ENCODE results near the gene INPP4B. TPM values are rescaled to one million over a fixed set of nuclear protein-coding genes. Genes with fewer than 3 reads are reported as not detected.

The INPP4B gene
- total and polyA plus RNA-seq, 2 experiments from 2014 or later = 4.6 to 5.5 TPM

DNA sequence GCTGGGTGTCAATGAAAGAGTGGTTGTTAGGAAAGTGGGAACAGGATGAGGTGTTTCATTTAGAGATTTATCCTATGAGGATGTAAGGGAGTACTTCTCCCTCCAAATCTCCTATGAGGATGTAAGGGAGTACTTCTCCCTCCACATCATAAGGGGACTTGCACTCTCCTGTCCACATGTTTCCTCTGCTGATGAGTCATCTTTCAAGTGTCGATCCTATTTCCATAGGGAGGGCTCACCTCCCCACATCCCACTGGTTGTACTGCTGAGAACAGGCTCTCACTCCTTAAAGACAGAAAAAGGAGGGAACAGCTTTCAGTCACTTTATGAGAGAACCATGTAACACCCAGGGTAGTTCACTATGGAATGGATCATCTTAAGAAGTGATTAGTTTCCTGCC is 65.0 kb downstream of the INPP4B start:
- no peak for TF ChIP-seq CTCF (IDR thresholded peaks at IDR 0.05; ENCODE audit: low read depth, low read length)
- DNase-seq (ENCODE audit: low read depth in 1 of 2, low spot score in 1 of 2) = no peak
- Histone ChIP-seq H3K4me1 (ENCODE audit: low read depth) (no peaks in the 10 kb centered on the region), H3K36me3 (no peaks in the 10 kb centered on the region), H3K27ac (no peak overlapping the region), H3K4me3 (no peak overlapping the region), H3K27me3 (no peaks in the 10 kb centered on the region), H3K9me3 (ENCODE audit: low read depth) (no peaks in the 10 kb centered on the region)

DNA sequence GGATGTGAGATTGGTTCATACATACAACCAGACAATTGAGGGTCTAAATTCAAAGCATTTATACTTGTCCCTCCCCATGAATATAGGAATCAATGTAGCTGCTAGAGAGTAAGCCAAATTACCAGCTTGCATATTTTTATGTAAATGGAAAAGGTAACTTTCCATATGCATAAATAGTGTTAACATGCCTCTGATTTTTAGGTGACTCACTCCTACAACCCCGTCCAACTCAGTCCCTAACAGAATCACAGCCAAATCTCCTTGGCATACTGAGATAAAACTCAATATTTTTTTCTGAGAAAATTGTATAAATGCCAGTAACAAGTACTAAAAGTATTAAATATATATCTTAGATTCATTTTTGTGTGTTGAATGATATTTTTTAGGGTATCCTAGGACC is 67.2 kb downstream of the INPP4B start:
- no peak for DNase-seq (ENCODE audit: low read depth in 1 of 2, low spot score in 1 of 2)
- Histone ChIP-seq H3K27ac (no peak overlapping the region), H3K9me3 (ENCODE audit: low read depth) (no peaks in the 10 kb centered on the region), H3K4me3 (no peak overlapping the region), H3K4me1 (ENCODE audit: low read depth) (no peaks in the 10 kb centered on the region), H3K27me3 (no peaks in the 10 kb centered on the region), H3K36me3 (no peaks in the 10 kb centered on the region)
- TF ChIP-seq CTCF (IDR thresholded peaks at IDR 0.05; ENCODE audit: low read depth, low read length) = no peak

DNA sequence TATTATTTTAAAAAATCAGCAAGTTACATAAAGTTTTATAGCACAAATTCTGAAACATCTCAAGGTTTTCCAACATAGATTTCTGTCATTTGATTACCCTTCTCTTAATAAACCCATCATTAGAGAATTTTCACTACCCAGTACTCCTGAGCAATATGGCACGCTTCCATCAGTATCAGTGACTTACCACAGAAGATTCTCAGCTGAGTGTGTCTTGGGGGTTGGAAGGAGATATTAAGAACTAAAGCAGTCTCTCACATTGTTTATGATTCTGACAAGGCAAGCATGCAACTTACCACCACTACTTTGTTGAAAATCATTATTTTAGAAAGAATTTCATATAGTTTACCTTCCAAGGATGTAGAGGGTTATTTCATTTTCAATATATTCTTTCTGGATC is 67.7 kb downstream of the INPP4B start:
- H3K36me3 ChIP-seq = no peaks in the 10 kb centered on the region
- no peak overlapping the region for H3K27ac ChIP-seq
- no peaks in the 10 kb centered on the region for H3K27me3 ChIP-seq
- no peaks in the 10 kb centered on the region for H3K9me3 ChIP-seq (ENCODE audit: low read depth)
- H3K4me1 ChIP-seq (ENCODE audit: low read depth) = no peaks in the 10 kb centered on the region
- DNase-seq (ENCODE audit: low read depth in 1 of 2, low spot score in 1 of 2) = peak in 1 of 2 donors; percentile 25
- no peak for TF ChIP-seq CTCF (IDR thresholded peaks at IDR 0.05; ENCODE audit: low read depth, low read length)
- no peak overlapping the region for H3K4me3 ChIP-seq

GRCh38 chr4:142777045-142777743 is 68.9 kb downstream of the INPP4B start:
- H3K9me3 ChIP-seq (ENCODE audit: low read depth) = no peaks in the 10 kb centered on the region
- H3K36me3 ChIP-seq = no peaks in the 10 kb centered on the region
- DNase-seq (ENCODE audit: low read depth in 1 of 2, low spot score in 1 of 2) = no peak
- no peaks in the 10 kb centered on the region for H3K4me1 ChIP-seq (ENCODE audit: low read depth)
- H3K27ac ChIP-seq = no peak overlapping the region
- no peak overlapping the region for H3K4me3 ChIP-seq
- no peaks in the 10 kb centered on the region for H3K27me3 ChIP-seq
- no peak for TF ChIP-seq CTCF (IDR thresholded peaks at IDR 0.05; ENCODE audit: low read depth, low read length)

DNA sequence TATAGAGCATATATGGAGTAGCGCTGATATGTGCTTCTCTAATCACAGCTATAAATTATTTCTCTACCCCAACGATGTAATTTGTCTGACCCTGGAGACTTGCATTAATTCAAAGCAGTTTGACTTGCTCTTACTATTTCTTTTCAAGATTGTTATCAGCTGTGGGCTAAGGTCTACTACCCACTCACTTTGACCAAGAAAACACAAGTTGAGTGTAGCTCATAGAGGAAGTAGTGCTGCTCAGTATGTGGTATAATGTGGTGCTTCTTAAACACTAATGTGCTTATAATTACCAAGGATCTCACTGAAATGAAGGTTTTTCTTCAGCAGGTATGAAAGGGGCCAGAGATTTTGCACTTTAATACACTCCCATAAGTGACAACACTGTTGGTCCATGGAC is 70.1 kb downstream of the INPP4B start:
- Histone ChIP-seq H3K27ac (no peak overlapping the region), H3K9me3 (ENCODE audit: low read depth) (no peaks in the 10 kb centered on the region), H3K27me3 (no peaks in the 10 kb centered on the region), H3K4me1 (ENCODE audit: low read depth) (no peaks in the 10 kb centered on the region), H3K36me3 (no peaks in the 10 kb centered on the region), H3K4me3 (no peak overlapping the region)
- TF ChIP-seq CTCF (IDR thresholded peaks at IDR 0.05; ENCODE audit: low read depth, low read length) = no peak
- no peak for DNase-seq (ENCODE audit: low read depth in 1 of 2, low spot score in 1 of 2)
